Kidney epithelial cell (primary cell): ENCODE data around the gene TBC1D16. TPM values are rescaled to one million over a fixed set of nuclear protein-coding genes. Genes with fewer than 3 reads are reported as not detected.

Experiments
- DNase-seq: peaks from one replicate; pipeline ENCODE4 v3.0.0-alpha.2; 2010; ENCODE audit warnings: low read depth
- H3K27me3 ChIP-seq: 2 replicates; pipeline ENCODE4 v1.6.0; 2011; ENCODE audit warnings: low read length; ENCODE audit not compliant: control insufficient read depth, insufficient read depth
- H3K36me3 ChIP-seq: 2 replicates; pipeline ENCODE4 v1.5.1; 2011; ENCODE audit warnings: low read length; ENCODE audit not compliant: control insufficient read depth, insufficient read depth
- H3K4me3 ChIP-seq: 2 replicates; pipeline ENCODE4 v1.5.1; 2011; ENCODE audit warnings: low read depth, mild to moderate bottlenecking, control low read depth, low read length
- CTCF ChIP-seq: IDR thresholded peaks from 2 replicates; pipeline ENCODE4 v1.5.1; 2011; ENCODE audit warnings: mild to moderate bottlenecking, moderate library complexity, low read length, control low read depth, inconsistent platforms; ENCODE audit not compliant: insufficient read depth, poor library complexity, severe bottlenecking
- total RNA-seq: library from RNA; depleted of rRNA; stranded (reverse); fragments of >200 nt; gene quantifications from 2 replicates; pipeline ENCODE4 v1.2.3, GENCODE V29; 2015

TBC1D16 gene
- total RNA-seq, 1 donor from 2014 or later = 58.5 TPM

- no peaks in the 10 kb centered on the region for H3K36me3 ChIP-seq
- no peak overlapping the region for H3K4me3 ChIP-seq
- no peak for TF ChIP-seq CTCF
- DNase-seq = no peak
- H3K27me3 ChIP-seq = no peaks in the 10 kb centered on the region
Observed at GRCh38 chr17:79938336-79939093, 97.2 kb downstream of the TBC1D16 start.

GRCh38 chr17:79937391-79938335 lies 98.0 kb downstream of the TBC1D16 start:
- no peak for DNase-seq
- Histone ChIP-seq H3K27me3 (no peaks in the 10 kb centered on the region), H3K4me3 (no peak overlapping the region), H3K36me3 (no peaks in the 10 kb centered on the region)
- TF ChIP-seq CTCF = no peak

- no peaks in the 10 kb centered on the region for H3K27me3 ChIP-seq
- no peak for TF ChIP-seq CTCF
- H3K4me3 ChIP-seq = no peak overlapping the region
- DNase-seq = no peak
- H3K36me3 ChIP-seq = no peaks in the 10 kb centered on the region
Observed at GRCh38 chr17:79936641-79937381, 98.9 kb downstream of the TBC1D16 start.

GRCh38 chr17:79936050-79936449 lies 99.6 kb downstream of the TBC1D16 start:
- H3K27me3 ChIP-seq = peaks cover 1% of the 10 kb centered on the region
- H3K36me3 ChIP-seq = no peaks in the 10 kb centered on the region
- no peak for TF ChIP-seq CTCF

GRCh38 chr17:79935197-79935885 lies 100.3 kb downstream of the TBC1D16 start:
- Histone ChIP-seq H3K27me3 (peaks cover 8% of the 10 kb centered on the region), H3K4me3 (no peak overlapping the region), H3K36me3 (no peaks in the 10 kb centered on the region)
- DNase-seq = no peak
- no peak for TF ChIP-seq CTCF

More at GRCh38 chr17:79936050-79936449, 99.6 kb downstream of the TBC1D16 start:
- H3K4me3 ChIP-seq = no peak overlapping the region
- no peak for DNase-seq
